Astrocyte of the spinal cord (primary cell): Measurements from ENCODE around the gene TMIGD2.

Source experiments
- DNase-seq: peaks from one replicate; pipeline ENCODE4 v3.0.0; 2011; ENCODE audit warnings: low read depth, low spot score
- H3K4me3 ChIP-seq: 2 replicates; pipeline ENCODE4 v1.5.1; 2011; ENCODE audit warnings: low read depth, mild to moderate bottlenecking, low read length, moderate library complexity
- in situ Hi-C: cut with HindIII; loops from 2 replicates; pipeline ENCODE4 v1.10.0; 2017; ENCODE audit warnings: low sequenced_read_pairs
- TF ChIP-seq, protein P1 (sequence below): IDR thresholded peaks from 2 replicates; pipeline ENCODE4 v1.5.1; 2012; ENCODE audit warnings: low read depth, mild to moderate bottlenecking, low read length, inconsistent platforms

TMIGD2 gene

DNA sequence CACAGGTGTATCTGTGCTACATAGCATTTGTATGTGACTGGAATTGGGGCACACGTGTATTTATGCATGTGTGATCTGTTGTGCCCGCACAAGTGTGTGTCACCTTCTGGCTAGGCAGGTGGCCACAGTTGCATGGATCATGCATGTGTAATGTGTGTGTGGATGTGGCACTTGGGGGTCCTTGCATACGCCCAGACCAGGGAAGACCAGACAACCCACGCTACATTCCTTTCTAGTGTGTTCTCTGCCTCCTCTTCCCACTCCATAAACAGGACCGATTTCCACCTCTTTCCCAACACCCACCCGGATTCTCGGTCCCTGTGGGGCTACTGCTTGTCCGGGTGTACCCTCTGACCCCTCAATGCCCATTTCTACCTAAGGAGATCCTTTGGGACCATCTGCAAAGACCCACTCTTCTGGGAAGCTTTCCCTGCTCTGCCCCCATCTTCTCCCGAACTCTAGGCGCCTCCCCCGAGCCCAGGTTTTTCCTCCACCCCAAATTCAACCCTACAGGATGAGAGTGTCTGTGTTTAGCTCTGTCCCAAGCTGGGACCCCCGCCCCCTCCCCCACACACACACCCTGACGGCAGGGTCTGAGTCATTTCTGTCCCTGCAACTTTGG, 24.1 kb upstream of the TMIGD2 start:
- no peak overlapping the region for H3K4me3 ChIP-seq
- TF ChIP-seq, protein P1, sequence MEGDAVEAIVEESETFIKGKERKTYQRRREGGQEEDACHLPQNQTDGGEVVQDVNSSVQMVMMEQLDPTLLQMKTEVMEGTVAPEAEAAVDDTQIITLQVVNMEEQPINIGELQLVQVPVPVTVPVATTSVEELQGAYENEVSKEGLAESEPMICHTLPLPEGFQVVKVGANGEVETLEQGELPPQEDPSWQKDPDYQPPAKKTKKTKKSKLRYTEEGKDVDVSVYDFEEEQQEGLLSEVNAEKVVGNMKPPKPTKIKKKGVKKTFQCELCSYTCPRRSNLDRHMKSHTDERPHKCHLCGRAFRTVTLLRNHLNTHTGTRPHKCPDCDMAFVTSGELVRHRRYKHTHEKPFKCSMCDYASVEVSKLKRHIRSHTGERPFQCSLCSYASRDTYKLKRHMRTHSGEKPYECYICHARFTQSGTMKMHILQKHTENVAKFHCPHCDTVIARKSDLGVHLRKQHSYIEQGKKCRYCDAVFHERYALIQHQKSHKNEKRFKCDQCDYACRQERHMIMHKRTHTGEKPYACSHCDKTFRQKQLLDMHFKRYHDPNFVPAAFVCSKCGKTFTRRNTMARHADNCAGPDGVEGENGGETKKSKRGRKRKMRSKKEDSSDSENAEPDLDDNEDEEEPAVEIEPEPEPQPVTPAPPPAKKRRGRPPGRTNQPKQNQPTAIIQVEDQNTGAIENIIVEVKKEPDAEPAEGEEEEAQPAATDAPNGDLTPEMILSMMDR = no peak
- no peak for DNase-seq
- in situ Hi-C loops = no loop called here

- DNase-seq = no peak
These were observed 22.0 kb upstream of the TMIGD2 start for GRCh38 chr19:4324228-4324627.

GRCh38 chr19:4323692-4324091, 21.5 kb upstream of the TMIGD2 start:
- no peak overlapping the region for H3K4me3 ChIP-seq
- no peak for DNase-seq
- TF ChIP-seq, protein P1 = no peak
- in situ Hi-C loops = no loop called here

More at GRCh38 chr19:4324228-4324627, 22.0 kb upstream of the TMIGD2 start:
- no peak overlapping the region for H3K4me3 ChIP-seq
- TF ChIP-seq, protein P1 = no peak
- in situ Hi-C loops = no loop called here

DNA sequence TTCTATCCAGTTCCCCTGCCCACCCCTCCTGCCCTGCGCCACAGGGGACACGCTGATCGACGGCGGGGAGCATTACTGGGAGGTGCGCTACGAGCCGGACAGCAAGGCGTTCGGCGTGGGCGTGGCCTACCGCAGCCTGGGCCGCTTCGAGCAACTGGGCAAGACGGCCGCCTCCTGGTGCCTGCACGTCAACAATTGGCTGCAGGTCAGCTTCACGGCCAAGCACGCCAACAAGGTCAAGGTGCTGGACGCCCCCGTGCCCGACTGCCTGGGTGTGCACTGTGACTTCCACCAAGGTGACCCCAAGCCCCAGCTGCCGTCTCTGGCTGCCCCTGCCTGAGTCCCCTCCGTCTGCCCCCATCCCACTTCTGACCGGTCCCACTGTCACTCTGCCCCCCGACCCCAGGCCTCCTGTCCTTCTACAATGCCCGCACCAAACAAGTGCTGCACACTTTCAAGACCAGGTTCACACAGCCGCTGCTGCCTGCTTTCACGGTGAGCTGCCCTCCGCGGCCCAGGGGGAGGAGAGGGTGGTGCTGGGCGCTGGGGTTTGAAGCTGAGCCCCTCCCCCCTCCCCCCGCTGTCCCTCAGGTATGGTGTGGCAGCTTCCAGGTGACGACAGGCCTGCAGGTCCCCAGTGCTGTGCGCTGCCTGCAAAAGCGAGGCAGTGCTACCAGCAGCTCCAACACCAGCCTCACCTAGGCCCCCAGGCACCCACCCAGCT, 20.9 kb upstream of the TMIGD2 start:
- no peak overlapping the region for H3K4me3 ChIP-seq
- no peak for DNase-seq
- TF ChIP-seq, protein P1 = no peak
- in situ Hi-C loops = no loop called here

- in situ Hi-C loops = no loop called here
- DNase-seq = no peak
- H3K4me3 ChIP-seq = no peak overlapping the region
- TF ChIP-seq, protein P1 = no peak
These were observed 18.2 kb upstream of the TMIGD2 start for GRCh38 chr19:4320419-4320818.

GRCh38 chr19:4319067-4319718, 17.0 kb upstream of the TMIGD2 start:
- TF ChIP-seq, protein P1 = no peak
- DNase-seq = no peak
- in situ Hi-C loops = no loop called here
- no peak overlapping the region for H3K4me3 ChIP-seq
